Ramos (cell line): Measurements from ENCODE around the gene PRDM10.
"Not testable (repeated sequence)": the region's sequence is repeated elsewhere in the genome, so short reads cannot be mapped to it uniquely, and the experiment has no call there.

Experiments
- in situ Hi-C: fragments of 300-500 bp; cut with MboI; formaldehyde crosslinking; loops from one replicate; pipeline ENCODE4 v1.14.3; 2022; ENCODE audit warnings: low sequenced_read_pairs; ENCODE audit not compliant: unreplicated experiment

The PRDM10 gene

DNA sequence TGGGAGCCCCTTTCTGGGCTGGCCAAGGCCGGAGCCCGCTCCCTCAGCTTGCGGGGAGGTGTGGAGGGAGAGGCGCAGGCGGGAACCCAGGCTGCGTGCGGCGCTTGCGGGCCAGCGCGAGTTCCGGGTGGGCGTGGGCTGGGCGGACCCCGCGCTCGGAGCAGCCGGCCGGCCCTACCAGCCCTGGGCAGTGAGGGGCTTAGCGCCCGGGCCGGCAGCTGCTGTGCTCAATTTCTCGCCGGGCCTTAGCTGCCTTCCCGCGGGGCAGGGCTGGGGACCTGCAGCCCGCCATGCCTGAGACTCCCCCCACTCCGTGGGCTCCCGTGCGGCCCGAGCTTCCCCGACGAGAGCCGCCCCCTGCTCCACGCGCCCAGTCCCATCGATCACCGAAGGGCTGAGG lies 19.0 kb upstream of the PRDM10 start:
- in situ Hi-C loops, result not testable (repeated sequence)

DNA sequence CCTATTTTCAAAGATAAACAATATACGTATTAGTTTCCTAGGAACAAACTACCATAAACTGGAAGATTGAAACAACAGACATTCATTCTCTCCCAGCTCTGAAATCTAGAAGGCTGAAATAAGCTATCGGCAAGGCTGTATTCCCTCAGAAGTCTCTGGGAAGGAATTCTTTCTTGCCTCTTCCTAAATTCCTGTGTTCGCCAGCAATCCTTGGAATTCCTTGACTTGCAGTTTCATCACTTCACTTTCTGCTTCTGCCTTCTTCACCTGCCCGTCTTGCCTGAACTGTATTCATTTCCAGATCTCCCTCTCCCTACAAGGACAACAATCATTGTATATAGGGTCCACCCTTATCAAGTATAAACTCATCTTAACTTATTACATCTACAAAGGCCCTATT lies 17.7 kb upstream of the PRDM10 start:
- in situ Hi-C loops, result no loop called here

GRCh38 chr11:130015846-130016245 lies 13.2 kb upstream of the PRDM10 start:
- in situ Hi-C loops, result not testable (repeated sequence)

DNA sequence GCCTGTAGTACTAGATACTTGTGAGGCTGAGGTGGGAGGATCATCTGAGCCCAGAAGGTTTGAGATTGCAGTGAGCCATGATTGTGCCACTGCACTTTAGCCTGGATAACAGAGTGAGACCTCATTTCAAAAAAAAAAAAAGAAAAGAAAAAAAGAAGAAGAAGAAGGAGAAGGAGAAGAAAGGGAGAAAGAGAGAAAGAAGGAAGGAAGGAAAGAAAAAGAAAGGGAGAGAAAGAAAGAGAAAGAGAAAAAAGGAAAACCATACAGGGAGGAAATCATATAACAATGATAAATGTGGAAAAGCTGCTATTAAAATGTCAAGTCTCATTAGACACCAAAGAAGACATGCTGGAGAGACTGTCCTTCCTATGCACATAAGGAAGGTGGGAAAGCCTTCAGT lies 5.7 kb upstream of the PRDM10 start:
- in situ Hi-C loops, result no loop called here

GRCh38 chr11:130006929-130007328 lies 4.3 kb upstream of the PRDM10 start:
- in situ Hi-C loops, result no loop called here

- in situ Hi-C loops, result no loop called here
Observed at GRCh38 chr11:130003717-130004001, 1.0 kb upstream of the PRDM10 start.

DNA sequence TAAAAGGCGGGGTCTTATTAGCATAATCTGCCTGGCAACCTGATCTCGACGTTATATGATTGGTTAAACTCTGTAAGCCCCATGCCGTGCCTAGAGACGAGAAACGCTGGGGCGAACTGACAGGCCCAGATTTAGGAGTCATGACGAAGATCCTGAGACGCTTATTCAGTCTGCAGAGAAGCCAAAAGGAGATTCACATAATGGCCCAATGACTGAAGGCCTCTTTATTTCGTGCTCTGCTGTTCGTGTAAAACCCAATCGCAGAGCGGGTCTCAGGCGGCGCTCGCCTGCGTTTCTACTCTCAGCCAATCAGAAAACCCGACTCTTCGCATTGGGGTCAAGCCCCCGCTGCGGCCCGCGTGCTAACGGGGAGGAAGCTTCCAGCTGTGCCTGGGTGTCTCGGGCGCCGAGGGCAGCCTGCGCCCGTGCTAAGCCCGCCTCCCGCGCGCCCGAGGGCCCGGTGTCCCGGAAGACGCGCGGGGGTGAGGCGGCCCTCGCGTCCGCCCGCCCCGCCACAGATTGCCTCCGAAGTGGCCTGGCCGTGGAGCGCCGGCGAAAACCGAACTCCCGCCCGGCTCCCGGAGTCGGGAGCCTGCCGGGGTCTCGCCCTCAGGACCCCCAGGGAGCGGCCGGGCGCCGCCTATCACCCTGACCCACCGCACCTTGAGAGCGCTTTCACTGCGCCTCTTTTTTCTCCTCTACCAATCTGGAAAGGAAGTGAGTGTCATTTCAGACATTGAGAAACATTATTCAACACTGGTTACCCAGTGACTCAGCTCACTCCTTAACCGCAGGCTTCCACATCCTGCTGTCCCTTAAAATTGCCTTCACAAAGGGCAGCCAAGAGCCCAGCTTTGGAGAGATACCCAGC lies 446 bp upstream of the PRDM10 start:
- in situ Hi-C loops, result no loop called here

- in situ Hi-C loops, result no loop called here
Observed at GRCh38 chr11:130001461-130002351, 929 bp downstream of the PRDM10 start.

GRCh38 chr11:130000552-130001176 lies 2.0 kb downstream of the PRDM10 start:
- in situ Hi-C loops, result no loop called here

DNA sequence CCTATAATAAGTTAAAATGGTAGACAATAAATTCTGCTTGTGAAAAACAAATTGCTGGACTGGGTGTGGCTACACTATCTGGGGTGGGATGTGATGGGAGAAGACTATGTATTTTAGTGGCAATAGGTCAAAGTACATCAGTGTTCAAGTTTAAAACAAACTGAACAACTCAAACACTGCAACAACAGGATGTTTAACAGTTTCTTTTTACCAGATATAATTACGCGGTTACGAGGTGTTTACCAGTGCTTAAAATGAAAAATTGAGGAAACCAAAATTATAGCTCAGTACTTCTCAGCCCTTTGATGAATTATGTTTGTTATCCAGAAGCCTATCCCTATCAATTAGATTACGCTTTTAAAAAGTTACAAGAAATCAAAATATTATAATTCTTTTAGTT lies 3.2 kb downstream of the PRDM10 start:
- in situ Hi-C loops, result loop anchor here (10.0 kb wide), 1 partner anchor 125 kb away; no protein-coding TSS in a partner anchor

GRCh38 chr11:129998905-129999304 lies 3.7 kb downstream of the PRDM10 start:
- in situ Hi-C loops, result loop anchor here (10.0 kb wide), 1 partner anchor 126 kb away; no protein-coding TSS in a partner anchor

DNA sequence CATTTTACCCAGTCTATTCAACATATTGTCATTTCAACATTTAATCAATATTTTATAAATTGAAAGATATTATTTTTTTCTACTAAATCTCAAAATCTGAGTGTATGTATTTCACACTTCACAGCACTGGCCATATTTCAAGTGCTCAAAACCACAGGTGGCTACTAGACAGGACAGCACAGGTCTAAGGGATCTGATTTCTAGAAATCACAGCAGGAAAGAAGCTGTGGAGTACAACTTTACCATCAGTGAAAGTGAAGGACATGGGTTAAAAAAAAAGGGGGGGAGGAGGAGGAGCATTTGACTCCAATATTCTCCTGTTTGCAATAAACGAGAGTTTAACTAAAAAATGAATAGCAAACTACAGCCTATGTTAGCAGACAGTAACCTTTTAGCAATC lies 4.5 kb downstream of the PRDM10 start:
- in situ Hi-C loops, result loop anchor here (10.0 kb wide), 1 partner anchor 127 kb away; no protein-coding TSS in a partner anchor

GRCh38 chr11:129997513-129997912 lies 5.1 kb downstream of the PRDM10 start:
- in situ Hi-C loops, result loop anchor here (10.0 kb wide), 1 partner anchor 127 kb away; no protein-coding TSS in a partner anchor

GRCh38 chr11:129996113-129996870 lies 6.3 kb downstream of the PRDM10 start:
- in situ Hi-C loops, result loop anchor here (10.0 kb wide), 1 partner anchor 129 kb away; no protein-coding TSS in a partner anchor

GRCh38 chr11:129995163-129995562 lies 7.5 kb downstream of the PRDM10 start:
- in situ Hi-C loops, result loop anchor here (10.0 kb wide), 1 partner anchor 130 kb away; no protein-coding TSS in a partner anchor

DNA sequence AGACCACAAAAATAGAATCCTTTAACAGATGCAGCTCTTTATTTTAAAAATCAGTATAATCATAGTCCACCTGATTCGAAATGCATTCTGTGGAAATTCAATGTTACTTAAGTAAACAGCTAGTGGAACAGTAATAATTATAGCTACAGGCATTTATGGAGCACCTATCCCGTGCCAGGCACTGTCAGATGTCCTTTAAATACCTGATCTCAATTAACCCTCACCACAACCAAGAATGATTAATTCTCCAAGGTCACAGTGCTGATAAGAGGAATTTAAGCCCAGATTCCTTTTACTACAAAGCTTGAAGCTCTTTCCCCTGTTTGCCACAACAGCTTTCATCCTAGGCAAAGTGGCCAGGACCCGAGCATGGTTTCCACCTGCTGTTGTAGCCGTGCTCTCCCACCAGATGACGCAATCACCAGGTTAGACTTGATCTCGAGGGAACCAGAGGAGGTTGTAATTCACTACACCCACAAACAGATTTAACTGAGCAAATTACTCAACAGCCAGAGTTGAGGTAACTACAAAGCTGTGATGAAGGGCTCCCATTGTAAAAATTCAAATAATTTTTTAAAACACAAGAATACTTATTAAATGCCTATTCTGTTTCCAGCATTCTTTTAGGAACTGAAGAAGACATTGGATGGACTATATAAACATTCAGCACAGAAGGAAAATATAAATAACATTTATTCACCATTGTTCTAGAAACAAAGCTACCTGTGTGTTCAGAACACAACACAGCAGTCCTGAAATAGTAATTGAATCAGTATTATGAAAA lies 10.3 kb downstream of the PRDM10 start:
- in situ Hi-C loops, result loop anchor here (10.0 kb wide), 1 partner anchor 132 kb away; no protein-coding TSS in a partner anchor

DNA sequence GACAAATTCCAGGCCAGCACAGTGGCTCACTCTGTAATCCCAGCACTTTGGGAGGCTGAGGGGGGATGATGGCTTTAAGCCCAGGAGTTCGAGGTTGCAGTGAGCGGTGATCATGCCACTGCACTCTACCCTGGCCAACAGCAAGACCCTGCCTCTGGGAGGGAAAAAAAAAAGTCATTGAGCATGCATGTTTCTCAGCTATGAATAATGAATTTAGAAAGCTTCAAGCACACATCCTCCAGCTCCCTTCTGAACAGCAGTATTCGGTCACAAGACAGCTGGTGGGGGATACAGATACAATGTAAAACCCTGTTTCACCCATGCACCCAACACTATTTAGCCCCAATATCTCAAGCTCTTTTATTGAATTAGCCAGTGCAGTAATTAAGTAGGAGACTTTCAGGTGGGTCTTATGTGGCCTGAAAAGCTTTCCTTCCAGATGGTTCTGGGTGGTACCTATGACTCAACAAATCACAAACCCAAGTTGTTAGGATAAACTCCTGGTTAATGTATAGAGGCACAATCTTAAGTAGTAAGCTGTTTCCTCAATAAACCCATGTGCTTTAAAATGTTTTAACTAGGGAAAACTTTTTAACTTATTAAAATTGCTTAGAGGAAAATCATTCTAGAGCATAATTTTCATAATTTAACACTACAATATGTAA lies 13.4 kb downstream of the PRDM10 start:
- in situ Hi-C loops, result no loop called here

- in situ Hi-C loops, result no loop called here
Observed at GRCh38 chr11:129987950-129988349, 14.7 kb downstream of the PRDM10 start.
